ENCODE measurements around the gene HLA-DRA.

GRCh38 chr6:32416036-32416435 lies 23.7 kb upstream of the HLA-DRA start:
- no peak for TF ChIP-seq ZNF639 (tag by site-specific recombination; IDR thresholded peaks at IDR 0.05)
- TF ChIP-seq CTCF (tag by site-specific recombination; IDR thresholded peaks at IDR 0.05) = no peak
- no peak for TF ChIP-seq ZNF350 (tag by site-specific recombination; IDR thresholded peaks at IDR 0.05)
